ENCODE results near the gene MAPKAP1. TPM values are rescaled to one million over a fixed set of nuclear protein-coding genes. Genes with fewer than 3 reads are reported as not detected.

Gene MAPKAP1
- total RNA-seq, 1 donor from 2014 or later: 62.9 TPM

DNA sequence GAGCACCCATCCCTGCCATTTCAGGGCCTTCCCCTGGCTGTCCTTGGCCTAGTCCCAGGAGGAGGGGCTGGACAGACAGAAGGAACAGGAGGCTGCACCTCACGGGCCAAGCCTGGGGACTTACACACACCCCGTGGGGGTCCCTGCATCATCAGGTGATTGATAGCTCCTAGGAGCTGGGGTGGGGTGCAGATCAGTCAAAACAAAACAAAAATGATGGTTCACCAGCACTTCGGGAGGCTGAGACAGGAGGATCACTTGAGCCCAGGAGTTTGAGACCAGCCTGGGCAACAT, 276.0 kb downstream of the MAPKAP1 start:
- no peaks in the 10 kb centered on the region for H3K9me3 Mint-ChIP-seq
- H3K27me3 Mint-ChIP-seq (ENCODE audit: low read depth): no peaks in the 10 kb centered on the region
- no peaks in the 10 kb centered on the region for H3K36me3 Mint-ChIP-seq
- DNase-seq (ENCODE audit: low spot score in 2 of 2, unreplicated experiment in 2 of 2): no peak
- TF ChIP-seq, protein P1, sequence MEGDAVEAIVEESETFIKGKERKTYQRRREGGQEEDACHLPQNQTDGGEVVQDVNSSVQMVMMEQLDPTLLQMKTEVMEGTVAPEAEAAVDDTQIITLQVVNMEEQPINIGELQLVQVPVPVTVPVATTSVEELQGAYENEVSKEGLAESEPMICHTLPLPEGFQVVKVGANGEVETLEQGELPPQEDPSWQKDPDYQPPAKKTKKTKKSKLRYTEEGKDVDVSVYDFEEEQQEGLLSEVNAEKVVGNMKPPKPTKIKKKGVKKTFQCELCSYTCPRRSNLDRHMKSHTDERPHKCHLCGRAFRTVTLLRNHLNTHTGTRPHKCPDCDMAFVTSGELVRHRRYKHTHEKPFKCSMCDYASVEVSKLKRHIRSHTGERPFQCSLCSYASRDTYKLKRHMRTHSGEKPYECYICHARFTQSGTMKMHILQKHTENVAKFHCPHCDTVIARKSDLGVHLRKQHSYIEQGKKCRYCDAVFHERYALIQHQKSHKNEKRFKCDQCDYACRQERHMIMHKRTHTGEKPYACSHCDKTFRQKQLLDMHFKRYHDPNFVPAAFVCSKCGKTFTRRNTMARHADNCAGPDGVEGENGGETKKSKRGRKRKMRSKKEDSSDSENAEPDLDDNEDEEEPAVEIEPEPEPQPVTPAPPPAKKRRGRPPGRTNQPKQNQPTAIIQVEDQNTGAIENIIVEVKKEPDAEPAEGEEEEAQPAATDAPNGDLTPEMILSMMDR (IDR thresholded peaks at IDR 0.05; ENCODE audit: unreplicated experiment): no peak
- peaks cover 31% of the 10 kb centered on the region for H3K4me1 Mint-ChIP-seq
- H3K27ac Mint-ChIP-seq: no peak overlapping the region
- no peak overlapping the region for H3K4me3 Mint-ChIP-seq

DNA sequence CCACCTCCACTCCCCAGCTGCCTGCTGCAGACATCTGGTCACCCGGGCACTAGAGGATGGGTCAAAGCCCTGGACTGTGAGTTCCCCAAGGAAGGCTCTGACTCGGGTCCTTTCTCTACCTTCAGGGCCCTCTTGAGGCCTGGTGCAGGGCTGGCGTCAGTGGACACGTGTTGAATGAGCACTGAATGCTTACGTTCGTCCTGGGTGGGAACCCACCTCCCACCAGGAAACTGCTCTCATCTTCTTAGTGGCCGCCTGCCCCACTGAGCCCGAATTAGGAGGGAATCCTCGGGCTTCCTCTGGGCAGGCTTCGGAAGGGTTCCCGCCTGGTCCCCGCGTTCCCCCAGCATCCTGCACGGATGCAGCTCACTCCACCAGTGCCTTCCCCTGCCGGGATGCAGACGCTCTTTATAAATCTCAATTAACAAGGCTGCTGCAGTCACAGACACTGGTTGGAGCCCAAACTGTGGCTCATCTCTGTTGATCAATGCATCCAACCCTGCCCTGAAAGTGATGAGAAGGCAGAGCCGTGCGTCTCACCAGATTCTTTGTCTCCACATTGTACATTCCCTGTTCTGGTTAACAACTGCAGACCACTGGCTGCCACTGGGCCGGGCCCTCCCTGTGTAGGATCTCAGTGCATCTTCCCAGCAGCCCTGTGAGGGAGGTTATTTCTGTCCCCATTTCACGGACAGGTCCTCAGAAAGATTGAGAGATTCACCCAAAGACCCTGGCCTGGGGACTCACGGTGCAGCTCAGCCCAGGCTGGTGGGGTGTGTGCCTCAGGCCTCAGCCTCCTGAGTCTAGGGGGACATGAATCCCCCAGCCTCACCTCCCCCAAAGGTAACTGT, 276.6 kb downstream of the MAPKAP1 start:
- TF ChIP-seq, protein P1 (IDR thresholded peaks at IDR 0.05; ENCODE audit: unreplicated experiment): no peak

DNA sequence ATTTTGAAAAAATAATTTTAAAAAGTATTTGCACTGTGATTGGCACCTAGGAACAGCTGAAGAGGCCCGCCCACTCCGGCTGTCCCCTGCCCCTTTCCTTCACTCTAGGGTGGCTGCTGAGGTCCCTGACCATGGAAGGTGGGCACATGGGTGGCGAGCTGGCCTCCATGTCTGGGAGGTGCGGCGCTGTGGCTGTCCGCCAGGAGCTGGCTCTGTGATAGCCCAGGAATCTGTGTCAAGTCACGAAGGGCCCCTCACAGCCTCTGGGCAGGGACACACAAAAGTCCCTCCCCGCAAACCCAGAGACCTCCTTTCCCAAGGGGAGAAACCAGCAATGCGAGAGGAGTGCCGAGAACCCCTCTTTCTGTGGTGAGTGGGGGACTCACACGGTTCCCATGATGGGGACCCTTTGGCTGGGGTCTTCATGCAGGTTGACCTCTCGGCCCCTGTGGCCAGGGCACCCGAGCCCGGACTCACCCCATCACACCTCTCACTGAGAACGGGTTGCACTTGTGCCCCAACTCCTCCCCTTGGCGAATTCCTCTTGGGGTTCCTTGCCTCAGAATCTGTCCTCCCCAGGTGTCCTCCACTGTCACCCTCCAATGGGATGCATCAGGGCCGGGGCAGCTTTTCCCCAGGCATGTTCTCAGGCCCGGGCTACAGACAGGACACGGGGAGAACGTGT, 277.4 kb downstream of the MAPKAP1 start:
- no peaks in the 10 kb centered on the region for H3K36me3 Mint-ChIP-seq
- peaks cover 40% of the 10 kb centered on the region for H3K4me1 Mint-ChIP-seq
- H3K27ac Mint-ChIP-seq: no peak overlapping the region
- H3K9me3 Mint-ChIP-seq: no peaks in the 10 kb centered on the region
- no peak overlapping the region for H3K4me3 Mint-ChIP-seq
- H3K27me3 Mint-ChIP-seq (ENCODE audit: low read depth): no peaks in the 10 kb centered on the region
- TF ChIP-seq, protein P1 (IDR thresholded peaks at IDR 0.05; ENCODE audit: unreplicated experiment): no peak
- DNase-seq (ENCODE audit: low spot score in 2 of 2, unreplicated experiment in 2 of 2): no peak

More for the DNA sequence above, 276.6 kb downstream of the MAPKAP1 start:
- no peaks in the 10 kb centered on the region for H3K9me3 Mint-ChIP-seq
- no peaks in the 10 kb centered on the region for H3K36me3 Mint-ChIP-seq
- H3K4me3 Mint-ChIP-seq: no peak overlapping the region
- peaks cover 37% of the 10 kb centered on the region for H3K4me1 Mint-ChIP-seq
- no peaks in the 10 kb centered on the region for H3K27me3 Mint-ChIP-seq (ENCODE audit: low read depth)
- no peak for DNase-seq (ENCODE audit: low spot score in 2 of 2, unreplicated experiment in 2 of 2)
- no peak overlapping the region for H3K27ac Mint-ChIP-seq

DNA sequence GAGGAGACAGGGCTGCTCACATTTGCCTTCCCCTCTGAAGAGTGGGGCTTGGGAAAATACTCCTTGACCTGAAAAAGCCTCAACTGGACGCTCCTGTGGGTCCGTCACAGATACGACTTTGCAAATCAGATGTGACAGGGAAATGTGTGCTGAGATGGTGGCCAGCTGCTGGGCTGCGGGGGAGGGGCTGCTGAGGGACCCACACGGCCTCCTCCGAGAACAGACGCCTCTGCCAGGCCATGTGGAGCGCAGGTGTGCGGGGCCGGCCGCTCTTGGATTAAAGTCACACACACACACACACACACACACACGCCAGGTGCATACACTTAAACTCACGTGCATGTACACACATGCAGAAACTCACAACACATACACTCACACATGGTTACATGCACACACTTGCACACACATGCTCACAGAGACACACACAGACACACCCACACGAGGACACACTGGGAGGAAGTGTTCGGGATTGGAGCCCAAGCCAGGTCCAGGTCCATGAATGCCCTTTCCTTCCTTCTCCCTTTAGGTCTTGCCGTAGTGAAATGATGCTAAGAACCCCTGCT, 278.0 kb downstream of the MAPKAP1 start:
- H3K27ac Mint-ChIP-seq: no peak overlapping the region
- H3K36me3 Mint-ChIP-seq: no peaks in the 10 kb centered on the region
- no peaks in the 10 kb centered on the region for H3K27me3 Mint-ChIP-seq (ENCODE audit: low read depth)
- H3K4me3 Mint-ChIP-seq: no peak overlapping the region
- H3K9me3 Mint-ChIP-seq: no peaks in the 10 kb centered on the region
- peaks cover 40% of the 10 kb centered on the region for H3K4me1 Mint-ChIP-seq
- TF ChIP-seq, protein P1 (IDR thresholded peaks at IDR 0.05; ENCODE audit: unreplicated experiment): no peak
- DNase-seq (ENCODE audit: low spot score in 2 of 2, unreplicated experiment in 2 of 2): no peak

DNA sequence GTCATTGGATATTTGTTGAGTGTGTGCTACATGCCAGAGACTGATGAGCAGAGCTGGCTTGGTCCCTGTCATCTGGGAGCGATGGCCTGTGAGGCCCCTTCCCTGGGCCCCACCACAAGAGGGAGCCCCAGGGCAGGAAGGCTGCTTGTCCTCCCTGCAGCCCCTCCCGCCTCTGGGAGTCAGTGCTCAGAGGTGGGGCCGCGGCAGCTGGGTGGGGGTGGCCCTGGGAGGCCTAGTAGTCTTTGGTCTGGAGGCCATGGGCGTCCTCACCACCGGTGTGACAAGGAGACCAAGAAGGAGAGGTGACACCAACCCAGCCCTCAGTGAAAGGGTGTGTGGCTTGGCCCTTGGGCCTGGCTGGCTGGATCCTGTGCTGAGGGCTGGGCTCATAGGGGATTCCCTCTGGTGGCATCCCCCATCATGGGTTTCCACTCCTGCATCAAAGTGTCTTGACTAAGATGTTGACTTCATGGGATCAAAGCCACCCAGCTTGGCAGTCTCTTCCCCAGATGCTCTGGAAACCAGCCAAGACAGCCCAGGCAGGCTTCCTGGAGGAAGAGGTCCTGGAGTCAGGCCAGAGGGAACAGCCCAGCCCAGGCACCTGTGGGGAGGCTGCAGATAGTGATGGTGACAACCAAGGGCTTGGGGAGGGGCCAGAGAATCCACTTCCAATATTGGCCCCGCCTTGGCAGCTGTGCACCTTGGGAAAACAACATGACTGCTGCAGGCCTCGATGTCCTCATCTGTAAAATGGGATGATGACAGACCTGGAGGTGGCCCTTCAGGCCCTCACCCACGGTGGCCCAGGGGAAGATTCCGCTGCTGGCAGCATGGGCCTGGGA, 278.7 kb downstream of the MAPKAP1 start:
- peaks cover 36% of the 10 kb centered on the region for H3K4me1 Mint-ChIP-seq
- H3K9me3 Mint-ChIP-seq: no peaks in the 10 kb centered on the region
- no peaks in the 10 kb centered on the region for H3K27me3 Mint-ChIP-seq (ENCODE audit: low read depth)
- no peak overlapping the region for H3K27ac Mint-ChIP-seq
- no peak overlapping the region for H3K4me3 Mint-ChIP-seq
- no peak for DNase-seq (ENCODE audit: low spot score in 2 of 2, unreplicated experiment in 2 of 2)
- H3K36me3 Mint-ChIP-seq: no peaks in the 10 kb centered on the region
- TF ChIP-seq, protein P1 (IDR thresholded peaks at IDR 0.05; ENCODE audit: unreplicated experiment): no peak
